ENCODE measurements around the gene FAN1.

Gene FAN1

GRCh38 chr15:30921106-30921505 is 17.4 kb downstream of the FAN1 start:
- no peak for DNase-seq (ENCODE audit: low spot score)

- DNase-seq (ENCODE audit: low spot score): peak; percentile 88
Measured at GRCh38 chr15:30921781-30922479, 18.2 kb downstream of the FAN1 start.

GRCh38 chr15:30922480-30923311 is 19.0 kb downstream of the FAN1 start:
- DNase-seq (ENCODE audit: low spot score): peak; percentile 96

GRCh38 chr15:30923429-30923828 is 19.7 kb downstream of the FAN1 start:
- peak; percentile 85 for DNase-seq (ENCODE audit: low spot score)

- no peak for DNase-seq (ENCODE audit: low spot score)
Measured at GRCh38 chr15:30924353-30924752, 20.6 kb downstream of the FAN1 start.

GRCh38 chr15:30925686-30926085 is 22.0 kb downstream of the FAN1 start:
- DNase-seq (ENCODE audit: low spot score): no peak

GRCh38 chr15:30926161-30926560 is 22.4 kb downstream of the FAN1 start:
- DNase-seq (ENCODE audit: low spot score): no peak

GRCh38 chr15:30927148-30927761 is 23.5 kb downstream of the FAN1 start:
- DNase-seq (ENCODE audit: low spot score): no peak

- no peak for DNase-seq (ENCODE audit: low spot score)
Measured at GRCh38 chr15:30928076-30928475, 24.4 kb downstream of the FAN1 start.

- no peak for DNase-seq (ENCODE audit: low spot score)
Measured at GRCh38 chr15:30929064-30929669, 25.5 kb downstream of the FAN1 start.

- DNase-seq (ENCODE audit: low spot score): no peak
Measured at GRCh38 chr15:30929982-30930381, 26.3 kb downstream of the FAN1 start.

GRCh38 chr15:30930422-30930821 is 26.7 kb downstream of the FAN1 start:
- no peak for DNase-seq (ENCODE audit: low spot score)

- no peak for DNase-seq (ENCODE audit: low spot score)
Measured at GRCh38 chr15:30933293-30933692, 29.6 kb downstream of the FAN1 start.

GRCh38 chr15:30939161-30939560 is 35.4 kb downstream of the FAN1 start:
- DNase-seq (ENCODE audit: low spot score): no peak

- DNase-seq (ENCODE audit: low spot score): no peak
Measured at GRCh38 chr15:30940359-30940758, 36.6 kb downstream of the FAN1 start.

GRCh38 chr15:30941520-30941919 is 37.8 kb downstream of the FAN1 start:
- DNase-seq (ENCODE audit: low spot score): no peak

- peak; percentile 58 for DNase-seq (ENCODE audit: low spot score)
Measured at GRCh38 chr15:30943654-30944335, 40.1 kb downstream of the FAN1 start.

- no peak for DNase-seq (ENCODE audit: low spot score)
Measured at GRCh38 chr15:30953183-30953582, 49.5 kb downstream of the FAN1 start.

- DNase-seq (ENCODE audit: low spot score): no peak
Measured at GRCh38 chr15:30953731-30954378, 50.1 kb downstream of the FAN1 start.

- DNase-seq (ENCODE audit: low spot score): no peak
Measured at GRCh38 chr15:30954674-30955073, 51.0 kb downstream of the FAN1 start.

Measured in pons (tissue), 1 donor.